ENCODE results near the gene SMCP. TPM values are rescaled to one million over a fixed set of nuclear protein-coding genes. Genes with fewer than 3 reads are reported as not detected.

Gene SMCP
- polyA plus RNA-seq, 2 of the 4 experiments (the other 2 are of a cell fraction): not detected

DNA sequence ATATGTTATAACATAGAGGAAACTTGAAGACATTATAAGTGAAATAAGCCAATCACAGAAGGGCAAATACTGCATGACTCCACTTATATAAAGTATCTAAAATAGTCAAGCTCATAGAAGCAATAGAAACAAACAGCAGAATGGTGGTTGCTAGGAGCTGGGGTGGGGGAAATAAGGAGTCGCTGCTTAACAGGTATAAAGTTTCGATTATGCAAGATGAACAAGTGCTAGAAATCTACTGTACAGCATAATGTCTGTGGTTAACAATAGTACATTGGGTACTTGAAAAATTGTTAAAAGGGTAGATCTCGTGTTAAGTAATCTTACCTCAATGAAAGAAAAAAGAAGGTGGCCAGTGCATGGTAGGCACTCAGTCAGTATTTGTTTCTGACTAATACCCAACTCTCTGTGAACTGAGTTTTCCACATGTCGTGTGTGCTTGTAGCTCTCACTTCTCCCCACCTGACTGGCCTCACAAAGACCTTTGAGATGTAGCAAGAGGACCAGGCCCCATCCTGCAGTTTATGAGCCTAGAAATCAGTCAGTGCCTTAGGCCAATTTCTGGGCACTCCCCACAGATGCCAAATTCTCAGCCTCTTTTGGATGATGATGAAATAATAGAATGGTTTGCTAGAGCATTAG lies 54.2 kb downstream of the SMCP start:
- peaks cover 6% of the 10 kb centered on the region; the same call in 1 of the 3 replicates for H3K4me1 ChIP-seq
- POLR2A ChIA-PET: no interaction called here
- DNase-seq (ENCODE audit: low read depth in 1 of 2, low spot score in 1 of 2): no peak
- TF ChIP-seq ZC3H11A (IDR thresholded peaks at IDR 0.05): no peak
- TF ChIP-seq EP300 (IDR thresholded peaks at IDR 0.05): no peak
- no peak for TF ChIP-seq JUN (IDR thresholded peaks at IDR 0.05)
- TF ChIP-seq, protein P1, sequence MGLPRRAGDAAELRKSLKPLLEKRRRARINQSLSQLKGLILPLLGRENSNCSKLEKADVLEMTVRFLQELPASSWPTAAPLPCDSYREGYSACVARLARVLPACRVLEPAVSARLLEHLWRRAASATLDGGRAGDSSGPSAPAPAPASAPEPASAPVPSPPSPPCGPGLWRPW (IDR thresholded peaks at IDR 0.05): no peak
- no peak for TF ChIP-seq HOXB13 (CRISPR knock-in tag; IDR thresholded peaks at IDR 0.05; ENCODE audit: low read depth)
- TF ChIP-seq HDAC2 (IDR thresholded peaks at IDR 0.05): no peak
- no peak for TF ChIP-seq CEBPB (IDR thresholded peaks at IDR 0.05)
- TF ChIP-seq, protein P2, sequence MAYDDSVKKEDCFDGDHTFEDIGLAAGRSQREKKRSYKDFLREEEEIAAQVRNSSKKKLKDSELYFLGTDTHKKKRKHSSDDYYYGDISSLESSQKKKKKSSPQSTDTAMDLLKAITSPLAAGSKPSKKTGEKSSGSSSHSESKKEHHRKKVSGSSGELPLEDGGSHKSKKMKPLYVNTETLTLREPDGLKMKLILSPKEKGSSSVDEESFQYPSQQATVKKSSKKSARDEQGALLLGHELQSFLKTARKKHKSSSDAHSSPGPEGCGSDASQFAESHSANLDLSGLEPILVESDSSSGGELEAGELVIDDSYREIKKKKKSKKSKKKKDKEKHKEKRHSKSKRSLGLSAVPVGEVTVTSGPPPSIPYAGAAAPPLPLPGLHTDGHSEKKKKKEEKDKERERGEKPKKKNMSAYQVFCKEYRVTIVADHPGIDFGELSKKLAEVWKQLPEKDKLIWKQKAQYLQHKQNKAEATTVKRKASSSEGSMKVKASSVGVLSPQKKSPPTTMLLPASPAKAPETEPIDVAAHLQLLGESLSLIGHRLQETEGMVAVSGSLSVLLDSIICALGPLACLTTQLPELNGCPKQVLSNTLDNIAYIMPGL (CRISPR knock-in tag; IDR thresholded peaks at IDR 0.05; ENCODE audit: borderline replicate concordance): no peak
- TF ChIP-seq CHD4 (IDR thresholded peaks at IDR 0.05; ENCODE audit: borderline replicate concordance): no peak
- TF ChIP-seq, protein P3, sequence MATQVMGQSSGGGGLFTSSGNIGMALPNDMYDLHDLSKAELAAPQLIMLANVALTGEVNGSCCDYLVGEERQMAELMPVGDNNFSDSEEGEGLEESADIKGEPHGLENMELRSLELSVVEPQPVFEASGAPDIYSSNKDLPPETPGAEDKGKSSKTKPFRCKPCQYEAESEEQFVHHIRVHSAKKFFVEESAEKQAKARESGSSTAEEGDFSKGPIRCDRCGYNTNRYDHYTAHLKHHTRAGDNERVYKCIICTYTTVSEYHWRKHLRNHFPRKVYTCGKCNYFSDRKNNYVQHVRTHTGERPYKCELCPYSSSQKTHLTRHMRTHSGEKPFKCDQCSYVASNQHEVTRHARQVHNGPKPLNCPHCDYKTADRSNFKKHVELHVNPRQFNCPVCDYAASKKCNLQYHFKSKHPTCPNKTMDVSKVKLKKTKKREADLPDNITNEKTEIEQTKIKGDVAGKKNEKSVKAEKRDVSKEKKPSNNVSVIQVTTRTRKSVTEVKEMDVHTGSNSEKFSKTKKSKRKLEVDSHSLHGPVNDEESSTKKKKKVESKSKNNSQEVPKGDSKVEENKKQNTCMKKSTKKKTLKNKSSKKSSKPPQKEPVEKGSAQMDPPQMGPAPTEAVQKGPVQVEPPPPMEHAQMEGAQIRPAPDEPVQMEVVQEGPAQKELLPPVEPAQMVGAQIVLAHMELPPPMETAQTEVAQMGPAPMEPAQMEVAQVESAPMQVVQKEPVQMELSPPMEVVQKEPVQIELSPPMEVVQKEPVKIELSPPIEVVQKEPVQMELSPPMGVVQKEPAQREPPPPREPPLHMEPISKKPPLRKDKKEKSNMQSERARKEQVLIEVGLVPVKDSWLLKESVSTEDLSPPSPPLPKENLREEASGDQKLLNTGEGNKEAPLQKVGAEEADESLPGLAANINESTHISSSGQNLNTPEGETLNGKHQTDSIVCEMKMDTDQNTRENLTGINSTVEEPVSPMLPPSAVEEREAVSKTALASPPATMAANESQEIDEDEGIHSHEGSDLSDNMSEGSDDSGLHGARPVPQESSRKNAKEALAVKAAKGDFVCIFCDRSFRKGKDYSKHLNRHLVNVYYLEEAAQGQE (IDR thresholded peaks at IDR 0.05): no peak
- no peak for TF ChIP-seq JUNB (IDR thresholded peaks at IDR 0.05)
- no peak overlapping the region for H3K4me3 ChIP-seq
- ATAC-seq: no peak
- no peaks in the 10 kb centered on the region for H3K9me3 ChIP-seq
- no peak overlapping the region for H3K27ac ChIP-seq
- FAIRE-seq: no peak
- CTCF ChIA-PET: no interaction called here
- H3K4me2 ChIP-seq: no peak overlapping the region
- WGBS (ENCODE audit: missing lambda C conversion rate): 2% methylated on average over 4 of the region's 4 CpGs

DNA sequence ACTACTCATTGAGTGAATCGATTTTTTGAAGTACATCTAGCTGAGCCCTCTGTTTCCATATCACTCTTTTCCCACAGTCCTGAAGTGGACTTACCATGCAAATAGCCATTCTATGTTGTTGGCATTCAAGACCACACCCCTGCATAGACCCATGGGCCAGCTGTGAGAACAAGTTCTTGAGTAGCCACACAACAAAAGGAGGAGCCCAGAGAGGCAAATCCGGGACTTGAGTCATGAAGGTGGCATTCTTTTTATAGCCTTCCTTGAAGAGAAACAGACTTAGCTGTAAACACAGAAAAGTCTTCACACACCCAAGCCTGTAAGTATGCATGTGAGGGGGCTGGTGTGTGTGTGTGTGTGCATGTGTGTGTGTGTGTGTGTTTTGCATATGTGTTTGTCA lies 55.1 kb downstream of the SMCP start:
- no peak for FAIRE-seq
- TF ChIP-seq EP300 (IDR thresholded peaks at IDR 0.05) (no peak), TFCP2L1 (CRISPR knock-in tag; IDR thresholded peaks at IDR 0.05) (no peak), CHD4 (IDR thresholded peaks at IDR 0.05; ENCODE audit: borderline replicate concordance) (no peak), NPAS2 (CRISPR knock-in tag; IDR thresholded peaks at IDR 0.05; ENCODE audit: borderline replicate concordance) (no peak), RNF2 (IDR thresholded peaks at IDR 0.05; ENCODE audit: borderline replicate concordance, low read depth) (no peak), FOSL2 (IDR thresholded peaks at IDR 0.05) (no peak), FOSL2 (CRISPR knock-in tag; IDR thresholded peaks at IDR 0.05) (no peak), RAD21 (conservative IDR thresholded peaks at IDR 0.05 in 1 of 2, IDR thresholded peaks at IDR 0.05 in 1 of 2) (no peak), JUNB (IDR thresholded peaks at IDR 0.05) (no peak), HOXB5 (CRISPR knock-in tag; IDR thresholded peaks at IDR 0.05) (no peak)
- TF ChIP-seq, protein P4, sequence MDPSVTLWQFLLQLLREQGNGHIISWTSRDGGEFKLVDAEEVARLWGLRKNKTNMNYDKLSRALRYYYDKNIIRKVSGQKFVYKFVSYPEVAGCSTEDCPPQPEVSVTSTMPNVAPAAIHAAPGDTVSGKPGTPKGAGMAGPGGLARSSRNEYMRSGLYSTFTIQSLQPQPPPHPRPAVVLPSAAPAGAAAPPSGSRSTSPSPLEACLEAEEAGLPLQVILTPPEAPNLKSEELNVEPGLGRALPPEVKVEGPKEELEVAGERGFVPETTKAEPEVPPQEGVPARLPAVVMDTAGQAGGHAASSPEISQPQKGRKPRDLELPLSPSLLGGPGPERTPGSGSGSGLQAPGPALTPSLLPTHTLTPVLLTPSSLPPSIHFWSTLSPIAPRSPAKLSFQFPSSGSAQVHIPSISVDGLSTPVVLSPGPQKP (IDR thresholded peaks at IDR 0.05; ENCODE audit: low read depth, low read length): no peak
- TF ChIP-seq, protein P5, sequence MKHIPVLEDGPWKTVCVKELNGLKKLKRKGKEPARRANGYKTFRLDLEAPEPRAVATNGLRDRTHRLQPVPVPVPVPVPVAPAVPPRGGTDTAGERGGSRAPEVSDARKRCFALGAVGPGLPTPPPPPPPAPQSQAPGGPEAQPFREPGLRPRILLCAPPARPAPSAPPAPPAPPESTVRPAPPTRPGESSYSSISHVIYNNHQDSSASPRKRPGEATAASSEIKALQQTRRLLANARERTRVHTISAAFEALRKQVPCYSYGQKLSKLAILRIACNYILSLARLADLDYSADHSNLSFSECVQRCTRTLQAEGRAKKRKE (CRISPR knock-in tag; IDR thresholded peaks at IDR 0.05; ENCODE audit: low read depth): no peak
- TF ChIP-seq, protein P1 (IDR thresholded peaks at IDR 0.05): no peak
- TF ChIP-seq, protein P6, sequence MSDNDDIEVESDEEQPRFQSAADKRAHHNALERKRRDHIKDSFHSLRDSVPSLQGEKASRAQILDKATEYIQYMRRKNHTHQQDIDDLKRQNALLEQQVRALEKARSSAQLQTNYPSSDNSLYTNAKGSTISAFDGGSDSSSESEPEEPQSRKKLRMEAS (IDR thresholded peaks at IDR 0.05): no peak
- Histone ChIP-seq H3K4me3 (no peak overlapping the region), H3K4me2 (no peak overlapping the region), H3K4me1 (peaks cover 6% of the 10 kb centered on the region; the same call in 1 of the 3 replicates), H3K9me3 (no peaks in the 10 kb centered on the region), H3K27ac (no peak overlapping the region)
- 0% methylated on average over 2 of the region's 2 CpGs for WGBS (ENCODE audit: missing lambda C conversion rate)
- POLR2A ChIA-PET: no interaction called here
- ATAC-seq: no peak
- CTCF ChIA-PET: interaction anchor here (1.6 kb wide), 1 partner anchor 62 kb away, joined by 7 read pairs; no protein-coding TSS in a partner anchor
- no peak for DNase-seq (ENCODE audit: low read depth in 1 of 2, low spot score in 1 of 2)

Data from A549 (cell line).